ENCODE measurements around the gene VAC14. TPM values are rescaled to one million over a fixed set of nuclear protein-coding genes. Genes with fewer than 3 reads are reported as not detected.

The VAC14 gene
- total RNA-seq, 1 experiment from 2014 or later, result 83.0 TPM

DNA sequence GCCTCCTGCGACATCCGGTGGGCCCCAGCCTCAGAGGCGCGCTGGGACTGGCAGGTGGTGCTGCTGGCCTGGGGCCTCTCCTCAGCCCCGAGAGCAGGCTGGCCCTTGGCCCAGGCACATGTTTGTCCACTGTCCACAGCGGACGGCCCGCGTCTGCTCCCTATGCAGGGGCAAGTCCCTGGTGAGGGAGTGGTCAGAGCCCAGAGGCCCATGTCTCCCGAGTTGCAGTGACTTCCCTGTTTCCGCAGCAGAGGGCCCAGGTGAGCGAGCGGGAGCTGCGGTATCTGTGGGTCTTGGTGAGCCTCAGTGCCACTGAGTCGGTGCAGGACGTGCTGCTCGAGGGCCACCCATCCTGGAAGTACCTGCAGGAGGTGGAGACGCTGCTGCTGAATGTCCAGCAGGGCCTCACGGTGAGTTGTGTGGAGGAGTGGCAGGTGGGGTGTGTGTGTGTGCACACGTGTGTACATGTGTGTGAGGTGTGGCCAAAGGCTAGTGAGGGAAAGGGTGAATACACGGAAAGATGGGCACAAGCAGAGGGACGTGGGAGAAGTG is 144.2 kb downstream of the VAC14 start:
- Histone ChIP-seq H3K27me3 (ENCODE audit: control insufficient read depth, insufficient read depth, low read length) (no peaks in the 10 kb centered on the region), H3K36me3 (replicated peaks; ENCODE audit: control insufficient read depth, insufficient read depth, low read length) (no peaks in the 10 kb centered on the region), H3K4me3 (ENCODE audit: insufficient read depth, low read depth, low read length) (no peak overlapping the region)
- peak; percentile 62 for DNase-seq

DNA sequence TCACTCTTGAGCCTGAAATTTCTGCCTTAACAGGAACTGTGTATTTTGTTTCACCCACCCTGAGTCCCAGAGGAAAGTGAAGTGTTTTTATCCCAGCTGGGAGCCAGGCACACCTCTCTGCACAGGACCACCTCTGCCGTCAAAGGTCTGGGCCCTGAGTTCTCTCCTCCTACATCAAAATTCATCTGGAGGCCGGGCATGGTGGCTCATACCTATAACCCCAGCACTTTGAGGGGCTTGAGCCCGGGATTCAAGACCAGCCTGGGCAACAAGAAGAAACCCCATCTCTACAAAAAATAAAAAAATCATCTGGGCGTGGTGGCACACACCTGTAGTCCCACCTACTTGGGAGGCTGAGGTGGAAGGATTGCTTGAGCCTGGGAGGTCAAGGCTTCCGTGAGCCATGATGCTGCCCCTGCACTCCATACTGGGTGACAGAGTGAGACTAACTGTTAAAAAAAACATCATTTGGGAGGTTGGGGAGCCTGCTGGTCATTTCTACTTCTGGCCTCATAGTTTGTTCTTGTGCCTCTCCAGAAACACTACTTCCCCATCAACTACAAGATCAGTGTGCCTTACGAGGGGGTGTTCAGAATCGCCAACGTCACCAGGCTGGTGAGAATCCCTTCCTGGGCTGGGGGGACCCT is 144.8 kb downstream of the VAC14 start:
- no peaks in the 10 kb centered on the region for H3K36me3 ChIP-seq (replicated peaks; ENCODE audit: control insufficient read depth, insufficient read depth, low read length)
- H3K27me3 ChIP-seq (ENCODE audit: control insufficient read depth, insufficient read depth, low read length), result no peaks in the 10 kb centered on the region
- no peak overlapping the region for H3K4me3 ChIP-seq (ENCODE audit: insufficient read depth, low read depth, low read length)
- DNase-seq, result no peak

DNA sequence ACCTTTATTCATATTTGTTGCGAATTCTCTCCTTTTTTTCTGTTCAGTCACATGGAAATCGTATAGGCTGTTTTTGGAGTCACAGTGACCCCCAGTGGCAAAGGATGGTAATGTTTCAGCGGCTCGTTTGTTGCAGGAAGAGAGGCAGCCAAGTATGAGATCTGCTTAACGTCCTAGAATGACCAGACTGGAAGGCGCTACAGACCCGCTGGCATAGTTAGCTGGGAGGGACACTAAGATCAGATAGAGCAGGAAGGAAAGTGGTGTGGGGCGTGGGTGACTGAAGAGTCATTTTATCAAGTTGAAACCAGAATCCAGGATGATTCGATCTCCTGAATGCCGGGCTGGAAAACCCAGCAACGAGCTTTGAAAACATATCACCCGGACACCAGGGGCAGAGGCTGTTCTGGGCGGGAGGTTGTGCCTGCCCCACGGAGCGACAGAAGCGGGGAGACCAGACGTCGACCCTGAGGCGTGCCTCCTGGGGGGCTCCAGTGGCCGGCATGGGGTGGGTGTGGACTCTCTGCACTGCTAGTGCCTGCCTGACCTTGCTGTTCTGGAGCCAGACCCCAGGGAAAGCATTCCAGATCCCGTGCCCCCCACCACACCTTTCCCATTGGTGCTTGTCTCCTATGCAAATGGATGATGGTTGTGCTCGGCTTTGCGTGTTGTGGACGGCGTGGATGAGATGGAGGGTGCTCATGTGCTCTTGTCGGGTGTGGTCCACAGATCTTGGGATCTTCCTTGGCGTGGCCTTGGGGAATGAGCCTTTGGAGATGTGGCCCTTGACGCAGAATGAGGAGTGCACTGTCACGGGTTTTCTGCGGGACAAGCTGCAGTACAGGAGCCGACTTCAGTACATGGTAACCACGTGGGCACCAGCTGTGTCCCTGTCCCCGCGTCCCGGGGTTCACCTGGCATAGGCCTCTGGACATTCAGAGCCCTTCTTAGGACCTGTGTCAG is 146.9 kb downstream of the VAC14 start:
- DNase-seq, result peak; percentile 84
- Histone ChIP-seq H3K27me3 (ENCODE audit: control insufficient read depth, insufficient read depth, low read length) (no peaks in the 10 kb centered on the region), H3K36me3 (replicated peaks; ENCODE audit: control insufficient read depth, insufficient read depth, low read length) (no peaks in the 10 kb centered on the region), H3K4me3 (ENCODE audit: insufficient read depth, low read depth, low read length) (no peak overlapping the region)

GRCh38 chr16:70653406-70653805 is 147.6 kb downstream of the VAC14 start:
- H3K36me3 ChIP-seq (replicated peaks; ENCODE audit: control insufficient read depth, insufficient read depth, low read length), result no peaks in the 10 kb centered on the region
- DNase-seq, result no peak
- H3K4me3 ChIP-seq (ENCODE audit: insufficient read depth, low read depth, low read length), result no peak overlapping the region
- no peaks in the 10 kb centered on the region for H3K27me3 ChIP-seq (ENCODE audit: control insufficient read depth, insufficient read depth, low read length)

GRCh38 chr16:70652322-70652721 is 148.6 kb downstream of the VAC14 start:
- no peaks in the 10 kb centered on the region for H3K36me3 ChIP-seq (replicated peaks; ENCODE audit: control insufficient read depth, insufficient read depth, low read length)
- DNase-seq, result no peak
- H3K27me3 ChIP-seq (ENCODE audit: control insufficient read depth, insufficient read depth, low read length), result no peaks in the 10 kb centered on the region
- no peak overlapping the region for H3K4me3 ChIP-seq (ENCODE audit: insufficient read depth, low read depth, low read length)

GRCh38 chr16:70651524-70651923 is 149.4 kb downstream of the VAC14 start:
- no peak for DNase-seq
- Histone ChIP-seq H3K36me3 (replicated peaks; ENCODE audit: control insufficient read depth, insufficient read depth, low read length) (no peaks in the 10 kb centered on the region), H3K4me3 (ENCODE audit: insufficient read depth, low read depth, low read length) (no peak overlapping the region), H3K27me3 (ENCODE audit: control insufficient read depth, insufficient read depth, low read length) (no peaks in the 10 kb centered on the region)

- Histone ChIP-seq H3K4me3 (ENCODE audit: insufficient read depth, low read depth, low read length) (no peak overlapping the region), H3K27me3 (ENCODE audit: control insufficient read depth, insufficient read depth, low read length) (no peaks in the 10 kb centered on the region), H3K36me3 (replicated peaks; ENCODE audit: control insufficient read depth, insufficient read depth, low read length) (no peaks in the 10 kb centered on the region)
- no peak for DNase-seq
Observed at GRCh38 chr16:70650216-70650615, 150.7 kb downstream of the VAC14 start.

GRCh38 chr16:70649300-70649699 is 151.7 kb downstream of the VAC14 start:
- Histone ChIP-seq H3K4me3 (ENCODE audit: insufficient read depth, low read depth, low read length) (no peak overlapping the region), H3K36me3 (replicated peaks; ENCODE audit: control insufficient read depth, insufficient read depth, low read length) (no peaks in the 10 kb centered on the region), H3K27me3 (ENCODE audit: control insufficient read depth, insufficient read depth, low read length) (no peaks in the 10 kb centered on the region)
- no peak for DNase-seq

DNA sequence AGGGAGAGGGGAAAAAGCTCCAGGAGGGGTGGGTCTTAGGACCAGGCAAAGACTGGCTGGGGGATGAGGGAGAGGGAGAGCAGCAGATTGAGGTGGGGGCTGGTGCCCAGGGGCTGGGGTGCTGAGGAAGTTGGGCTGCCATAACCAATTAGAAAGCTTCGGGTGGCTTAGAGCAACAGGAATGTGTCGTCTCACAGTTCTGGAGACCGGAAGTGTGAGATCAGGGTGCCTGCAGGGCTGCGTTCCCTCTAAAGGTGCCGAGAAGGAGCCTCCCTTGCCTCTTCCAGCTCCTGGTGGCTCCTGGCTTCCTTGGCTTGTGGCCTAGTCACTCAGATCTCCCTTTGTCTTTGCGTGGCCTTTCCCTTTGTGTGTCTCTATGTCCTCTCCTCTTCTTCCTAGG is 152.4 kb downstream of the VAC14 start:
- Histone ChIP-seq H3K27me3 (ENCODE audit: control insufficient read depth, insufficient read depth, low read length) (no peaks in the 10 kb centered on the region), H3K36me3 (replicated peaks; ENCODE audit: control insufficient read depth, insufficient read depth, low read length) (no peaks in the 10 kb centered on the region), H3K4me3 (ENCODE audit: insufficient read depth, low read depth, low read length) (no peak overlapping the region)
- no peak for DNase-seq

GRCh38 chr16:70647441-70648359 is 153.3 kb downstream of the VAC14 start:
- no peak overlapping the region for H3K4me3 ChIP-seq (ENCODE audit: insufficient read depth, low read depth, low read length)
- H3K36me3 ChIP-seq (replicated peaks; ENCODE audit: control insufficient read depth, insufficient read depth, low read length), result no peaks in the 10 kb centered on the region
- H3K27me3 ChIP-seq (ENCODE audit: control insufficient read depth, insufficient read depth, low read length), result no peaks in the 10 kb centered on the region
- DNase-seq, result no peak

GRCh38 chr16:70646260-70647241 is 154.4 kb downstream of the VAC14 start, which contains the start of gene IL34:
IL34 (plus strand) TSS chr16:70646559; CDS start chr16:70646948, 389 bp downstream.
- Histone ChIP-seq H3K4me3 (ENCODE audit: insufficient read depth, low read depth, low read length) (no peak within 1 kb of the TSS), H3K27me3 (ENCODE audit: control insufficient read depth, insufficient read depth, low read length) (no peaks in the 10 kb centered on the region), H3K36me3 (replicated peaks; ENCODE audit: control insufficient read depth, insufficient read depth, low read length) (no peaks in the 10 kb centered on the region)
- DNase-seq, result peak; percentile 60

DNA sequence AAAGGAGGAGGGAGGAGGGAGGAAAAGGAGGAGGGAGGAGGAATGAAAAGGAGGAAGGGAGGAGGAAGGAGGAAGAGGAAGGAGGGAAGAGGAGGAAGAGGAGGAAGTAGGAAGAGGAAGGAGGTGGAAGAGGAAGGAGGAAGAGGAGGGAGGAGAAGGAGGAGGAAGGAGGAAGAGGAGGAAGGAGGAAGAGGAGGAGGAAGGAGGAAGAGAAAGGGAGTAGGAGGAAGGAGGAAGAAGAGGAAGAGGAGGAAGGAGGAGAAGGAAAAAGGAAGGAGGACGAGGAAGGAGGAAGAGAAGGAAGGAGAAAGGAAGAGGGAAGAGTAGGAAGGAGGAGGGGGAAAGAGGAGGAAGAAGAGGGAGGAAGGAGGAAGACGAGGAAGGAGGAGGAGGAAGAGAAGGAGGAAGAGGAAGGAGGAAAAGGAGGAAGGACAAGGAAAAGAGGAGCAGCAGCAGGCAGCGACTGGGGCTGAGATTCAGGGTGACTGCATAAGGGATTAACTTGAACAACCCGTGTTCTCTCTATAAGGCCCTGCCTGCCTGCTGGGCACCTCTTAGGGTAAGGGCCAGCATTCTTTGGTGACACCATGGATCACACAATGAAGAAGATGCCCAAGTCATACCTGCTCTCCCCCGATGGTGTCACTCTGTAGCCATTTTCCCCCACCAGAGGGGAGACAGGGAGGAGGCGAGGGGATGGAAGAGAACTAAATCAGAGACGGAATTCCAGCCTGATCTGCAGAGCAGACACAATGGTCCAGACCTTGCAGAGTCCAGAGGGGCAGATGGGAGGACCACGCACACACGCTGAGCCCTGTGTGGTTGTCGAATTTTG is 156.0 kb downstream of the VAC14 start:
- Histone ChIP-seq H3K27me3 (ENCODE audit: control insufficient read depth, insufficient read depth, low read length) (no peaks in the 10 kb centered on the region), H3K4me3 (ENCODE audit: insufficient read depth, low read depth, low read length) (no peak overlapping the region), H3K36me3 (replicated peaks; ENCODE audit: control insufficient read depth, insufficient read depth, low read length) (no peaks in the 10 kb centered on the region)
- DNase-seq, result peak; percentile 66
